Smooth muscle cell (in vitro differentiated cells): Measurements from ENCODE around the gene KIF19. TPM values are rescaled to one million over a fixed set of nuclear protein-coding genes. Genes with fewer than 3 reads are reported as not detected.

Experiments
- DNase-seq: peaks from one replicate; lab custom pipeline; 2025; ENCODE audit not compliant: unreplicated experiment; lab: John Stamatoyannopoulos, UW
- H2AFZ ChIP-seq: fragments of 200-600 bp; sonication (generic); 2 replicates; pipeline ENCODE4 v1.6.0; 2016; ENCODE audit warnings: antibody characterized with exemption, low read depth, mild to moderate bottlenecking
- H3F3A ChIP-seq: fragments of 200-600 bp; sonication (generic); 2 replicates; pipeline ENCODE4 v1.6.0; 2017; ENCODE audit warnings: antibody characterized with exemption, low read depth
- H3K27ac ChIP-seq: fragments of 200-600 bp; sonication (generic); 2 replicates; pipeline ENCODE4 v1.5.1; 2016; ENCODE audit warnings: low read depth, mild to moderate bottlenecking
- H3K27me3 ChIP-seq: fragments of 200-600 bp; sonication (generic); 2 replicates; pipeline ENCODE4 v1.6.1; 2016; ENCODE audit warnings: low read depth, mild to moderate bottlenecking
- H3K36me3 ChIP-seq: fragments of 200-600 bp; sonication (generic); 2 replicates; pipeline ENCODE4 v1.5.1; 2016; ENCODE audit warnings: low read depth
- H3K4me1 ChIP-seq: fragments of 200-600 bp; sonication (generic); 2 replicates; pipeline ENCODE4 v1.5.1; 2016; ENCODE audit warnings: low read depth
- H3K4me2 ChIP-seq: fragments of 200-600 bp; sonication (generic); 2 replicates; pipeline ENCODE4 v1.6.0; 2016; ENCODE audit warnings: mild to moderate bottlenecking
- H3K4me3 ChIP-seq: fragments of 200-600 bp; sonication (generic); 2 replicates; pipeline ENCODE4 v1.5.1; 2016; ENCODE audit warnings: mild to moderate bottlenecking
- H3K79me2 ChIP-seq: fragments of 200-600 bp; sonication (generic); 2 replicates; pipeline ENCODE4 v1.6.0; 2016; ENCODE audit warnings: low read depth, mild to moderate bottlenecking
- H3K9ac ChIP-seq: fragments of 200-600 bp; sonication (generic); 2 replicates; pipeline ENCODE4 v1.6.0; 2016; ENCODE audit warnings: low read depth
- H3K9me3 ChIP-seq: fragments of 200-600 bp; sonication (generic); replicated peaks from 2 replicates; pipeline ENCODE4 v1.5.1; 2016; ENCODE audit warnings: low read depth
- H4K20me1 ChIP-seq: fragments of 200-600 bp; sonication (generic); 2 replicates; pipeline ENCODE4 v1.6.0; 2016; ENCODE audit warnings: low read depth
- WGBS: methylation state at CpG from one replicate; pipeline ENCODE4 v1.1.7; 2016; ENCODE audit warnings: low lambda C conversion rate; 5-methylcytosine and 5-hydroxymethylcytosine counted together
- polyA plus RNA-seq: library from polyadenylated mRNA; unstranded; fragments of >200 nt; fragmentation: Nextera tagmentation; extraction: Ambion mirVana; gene quantifications from 2 replicates; pipeline ENCODE4 v1.2.1, GENCODE V29; 2016
- total RNA-seq: library from RNA; depleted of rRNA; stranded (reverse); fragments of >200 nt; gene quantifications from 2 replicates; pipeline ENCODE4 v1.2.3, GENCODE V29; 2014
- TF ChIP-seq, protein P1 (sequence below): fragments of 200-600 bp; sonication (generic); IDR thresholded peaks from 2 replicates; pipeline ENCODE4 v1.5.1; 2017; ENCODE audit warnings: borderline replicate concordance, mild to moderate bottlenecking, antibody characterized with exemption; ENCODE audit not compliant: insufficient read depth, poor library complexity, severe bottlenecking

KIF19 gene
- total and polyA plus RNA-seq, 2 experiments from 2014 or later, result not detected

- Histone ChIP-seq H4K20me1 (no peaks in the 10 kb centered on the region), H3K4me1 (peaks cover 20% of the 10 kb centered on the region), H3K9ac (no peak overlapping the region), H3K79me2 (no peaks in the 10 kb centered on the region), H3F3A (peaks cover 5% of the 10 kb centered on the region), H2AFZ (no peak overlapping the region), H3K27me3 (no peaks in the 10 kb centered on the region), H3K27ac (no peak overlapping the region), H3K9me3 (no peaks in the 10 kb centered on the region), H3K4me2 (no peak overlapping the region), H3K4me3 (no peak overlapping the region), H3K36me3 (no peaks in the 10 kb centered on the region)
- no peak for DNase-seq
- 73% methylated on average over 5 of the region's 5 CpGs for WGBS
- TF ChIP-seq, protein P1, sequence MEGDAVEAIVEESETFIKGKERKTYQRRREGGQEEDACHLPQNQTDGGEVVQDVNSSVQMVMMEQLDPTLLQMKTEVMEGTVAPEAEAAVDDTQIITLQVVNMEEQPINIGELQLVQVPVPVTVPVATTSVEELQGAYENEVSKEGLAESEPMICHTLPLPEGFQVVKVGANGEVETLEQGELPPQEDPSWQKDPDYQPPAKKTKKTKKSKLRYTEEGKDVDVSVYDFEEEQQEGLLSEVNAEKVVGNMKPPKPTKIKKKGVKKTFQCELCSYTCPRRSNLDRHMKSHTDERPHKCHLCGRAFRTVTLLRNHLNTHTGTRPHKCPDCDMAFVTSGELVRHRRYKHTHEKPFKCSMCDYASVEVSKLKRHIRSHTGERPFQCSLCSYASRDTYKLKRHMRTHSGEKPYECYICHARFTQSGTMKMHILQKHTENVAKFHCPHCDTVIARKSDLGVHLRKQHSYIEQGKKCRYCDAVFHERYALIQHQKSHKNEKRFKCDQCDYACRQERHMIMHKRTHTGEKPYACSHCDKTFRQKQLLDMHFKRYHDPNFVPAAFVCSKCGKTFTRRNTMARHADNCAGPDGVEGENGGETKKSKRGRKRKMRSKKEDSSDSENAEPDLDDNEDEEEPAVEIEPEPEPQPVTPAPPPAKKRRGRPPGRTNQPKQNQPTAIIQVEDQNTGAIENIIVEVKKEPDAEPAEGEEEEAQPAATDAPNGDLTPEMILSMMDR, result no peak
Measured at GRCh38 chr17:74383141-74383540, 57.1 kb downstream of the KIF19 start.

DNA sequence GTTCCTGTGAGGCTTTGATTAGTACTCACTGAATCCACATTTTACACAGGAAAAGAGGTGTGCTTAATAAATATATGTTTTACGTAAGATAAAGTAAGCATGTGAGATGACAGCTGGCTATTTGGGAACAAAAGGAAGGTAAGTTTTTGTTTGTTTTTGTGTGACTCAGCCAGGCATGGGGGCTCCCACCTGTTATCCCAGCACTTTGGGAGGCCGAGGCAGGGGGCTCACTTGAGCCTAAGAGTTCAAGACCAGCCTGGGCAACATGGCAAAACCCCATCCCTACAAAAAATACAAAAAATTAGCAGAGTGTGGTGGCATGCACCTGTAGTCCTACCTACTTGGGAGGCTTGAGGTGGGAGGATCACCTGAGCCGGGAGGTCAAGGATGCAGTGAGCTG, 59.2 kb downstream of the KIF19 start:
- TF ChIP-seq, protein P1, result no peak
- no peak overlapping the region for H3K4me3 ChIP-seq
- H4K20me1 ChIP-seq, result no peaks in the 10 kb centered on the region
- no peaks in the 10 kb centered on the region for H3K27me3 ChIP-seq
- no peak overlapping the region for H3K27ac ChIP-seq
- no peaks in the 10 kb centered on the region for H3K79me2 ChIP-seq
- H3K4me2 ChIP-seq, result no peak overlapping the region
- H3F3A ChIP-seq, result peaks cover 5% of the 10 kb centered on the region
- DNase-seq, result no peak
- no peaks in the 10 kb centered on the region for H3K36me3 ChIP-seq
- H3K4me1 ChIP-seq, result peaks cover 13% of the 10 kb centered on the region
- H3K9me3 ChIP-seq, result no peaks in the 10 kb centered on the region
- H2AFZ ChIP-seq, result no peak overlapping the region
- H3K9ac ChIP-seq, result no peak overlapping the region
- WGBS, result 94% methylated on average over 3 of the region's 3 CpGs

DNA sequence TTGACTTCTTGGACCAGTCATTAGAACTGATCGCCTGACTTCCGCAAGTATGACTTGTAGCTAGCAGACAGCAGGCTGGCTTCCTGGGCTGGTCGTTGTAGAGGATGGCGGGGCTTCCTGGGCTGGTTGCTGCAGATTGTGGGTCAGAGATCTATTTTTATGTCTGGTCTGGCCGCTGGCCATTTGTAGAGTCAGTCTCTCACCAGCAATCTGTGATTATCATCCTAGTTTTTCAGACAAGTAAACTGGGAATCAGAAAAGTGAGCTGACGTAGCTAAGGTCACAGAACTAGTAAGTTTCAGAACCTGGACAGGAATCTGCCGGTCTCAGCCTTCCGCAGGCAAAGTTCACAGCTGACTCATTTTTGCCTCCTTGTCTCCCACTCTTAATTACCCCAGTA, 60.4 kb downstream of the KIF19 start:
- TF ChIP-seq, protein P1, result no peak

More for the DNA sequence above, 60.4 kb downstream of the KIF19 start:
- no peaks in the 10 kb centered on the region for H3K36me3 ChIP-seq
- peak overlapping the region; percentile 49 for H3K27ac ChIP-seq
- no peak overlapping the region for H3K4me3 ChIP-seq
- no peaks in the 10 kb centered on the region for H4K20me1 ChIP-seq
- H3K9me3 ChIP-seq, result no peaks in the 10 kb centered on the region
- WGBS, result 34% methylated on average over 8 of the region's 8 CpGs
- no peak overlapping the region for H2AFZ ChIP-seq
- no peak overlapping the region for H3K9ac ChIP-seq
- no peak for DNase-seq
- no peaks in the 10 kb centered on the region for H3K27me3 ChIP-seq
- H3K4me1 ChIP-seq, result peaks cover 13% of the 10 kb centered on the region
- H3K4me2 ChIP-seq, result peak overlapping the region; percentile 38
- peaks cover 5% of the 10 kb centered on the region for H3F3A ChIP-seq
- no peaks in the 10 kb centered on the region for H3K79me2 ChIP-seq
